GM19395 (cell line): ENCODE measurements around the gene NPIPB6.
"Not testable (repeated sequence)": the region's sequence is repeated elsewhere in the genome, so short reads cannot be mapped to it uniquely, and the experiment has no call there.

Experiments
- ATAC-seq: cut with Tn5 transposase; IDR thresholded peaks from one replicate; pipeline ENCODE4 v1.9.1; 2021; ENCODE audit warnings: mild to moderate bottlenecking, moderate library complexity; ENCODE audit not compliant: unreplicated experiment

The NPIPB6 gene

DNA sequence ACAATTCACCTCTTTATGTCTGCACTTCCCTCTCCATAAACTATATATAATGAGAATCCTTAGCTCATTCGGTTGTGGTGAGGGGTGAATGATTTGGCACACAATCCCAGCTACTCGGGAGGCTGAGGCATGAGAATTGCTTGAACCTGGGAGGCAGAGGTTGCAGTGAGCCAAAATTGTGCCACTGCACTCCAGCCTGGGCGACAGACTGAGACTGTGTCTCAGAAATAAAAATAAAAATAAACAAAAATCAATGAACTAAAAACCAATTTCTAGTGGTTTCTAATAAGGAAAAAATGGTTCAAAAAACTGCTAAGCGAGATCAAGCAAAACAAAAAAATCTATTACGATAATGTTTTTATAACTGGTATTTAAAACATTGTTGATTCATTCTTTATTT is at the start of gene NPIPB6:
Gene NPIPB6, minus strand, starts transcription at position 101 of the 400 bp plus-strand sequence. CDS start 686 bp downstream, outside the sequence.
- not testable (repeated sequence) for ATAC-seq

DNA sequence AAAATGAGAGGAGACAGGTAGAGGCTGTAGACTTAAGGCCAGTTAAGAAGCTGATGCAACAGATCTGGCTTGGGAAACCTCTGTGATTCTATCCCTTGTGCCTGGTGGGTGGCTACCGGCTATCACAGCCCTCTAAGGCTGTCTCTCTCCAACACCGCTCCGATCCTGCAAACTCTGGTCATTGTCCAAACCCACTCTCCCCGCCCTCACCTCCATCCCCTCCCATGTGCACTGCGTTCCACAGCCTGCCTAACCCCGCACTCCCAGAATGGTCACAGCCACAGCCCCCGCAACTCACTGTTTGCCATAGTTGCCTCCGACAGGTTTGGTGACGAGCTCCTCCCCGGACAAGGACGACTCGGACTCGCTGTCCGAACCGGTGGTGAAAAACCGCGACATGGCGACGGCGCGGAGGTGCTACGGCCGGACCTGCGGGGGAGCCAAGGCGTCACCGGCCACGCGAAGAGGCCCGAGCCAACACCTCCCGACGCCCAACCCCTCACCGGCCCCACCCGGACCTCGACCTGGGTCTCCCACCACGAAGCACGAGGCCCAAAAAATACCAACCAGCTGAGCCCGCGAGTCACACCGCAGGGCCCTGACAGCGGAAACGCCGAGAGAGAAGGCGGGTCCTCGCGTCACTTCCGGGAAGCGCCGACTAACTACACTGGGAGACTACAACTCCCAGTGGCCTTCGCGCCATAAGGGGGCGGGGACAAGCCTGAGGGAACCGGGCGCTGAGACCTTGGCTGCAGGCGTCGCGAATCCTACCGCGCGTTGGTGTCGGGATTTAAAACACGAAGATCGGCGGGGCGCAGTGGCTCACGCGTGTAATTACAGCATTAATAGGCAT is 40.1 kb upstream of the NPIPB6 start, which contains the start of gene EIF3CL:
Gene EIF3CL, minus strand, starts transcription at position 622 of the 853 bp plus-strand sequence. Its CDS starts 223 bp downstream, at position 399.
- peak; percentile 98 for ATAC-seq

DNA sequence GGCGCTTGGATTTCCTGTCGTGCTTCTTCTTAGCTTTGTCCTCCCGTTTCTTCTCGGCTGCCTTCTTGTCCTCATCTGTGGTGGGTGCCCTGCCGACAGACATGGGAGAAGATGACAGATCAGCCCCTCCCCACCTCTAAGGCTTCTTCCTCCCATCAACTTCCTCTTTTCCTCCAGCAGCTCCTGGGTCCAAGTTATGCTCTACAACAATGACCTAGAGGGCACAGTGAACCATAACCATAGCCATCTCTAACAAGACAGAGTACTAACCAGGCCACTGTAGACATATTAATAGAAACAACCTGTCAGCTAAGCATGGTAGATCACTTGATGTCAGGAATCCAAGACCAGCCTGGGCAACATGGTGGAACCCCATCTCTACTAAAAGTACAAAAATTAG is 28.7 kb upstream of the NPIPB6 start:
- ATAC-seq = not testable (repeated sequence)

DNA sequence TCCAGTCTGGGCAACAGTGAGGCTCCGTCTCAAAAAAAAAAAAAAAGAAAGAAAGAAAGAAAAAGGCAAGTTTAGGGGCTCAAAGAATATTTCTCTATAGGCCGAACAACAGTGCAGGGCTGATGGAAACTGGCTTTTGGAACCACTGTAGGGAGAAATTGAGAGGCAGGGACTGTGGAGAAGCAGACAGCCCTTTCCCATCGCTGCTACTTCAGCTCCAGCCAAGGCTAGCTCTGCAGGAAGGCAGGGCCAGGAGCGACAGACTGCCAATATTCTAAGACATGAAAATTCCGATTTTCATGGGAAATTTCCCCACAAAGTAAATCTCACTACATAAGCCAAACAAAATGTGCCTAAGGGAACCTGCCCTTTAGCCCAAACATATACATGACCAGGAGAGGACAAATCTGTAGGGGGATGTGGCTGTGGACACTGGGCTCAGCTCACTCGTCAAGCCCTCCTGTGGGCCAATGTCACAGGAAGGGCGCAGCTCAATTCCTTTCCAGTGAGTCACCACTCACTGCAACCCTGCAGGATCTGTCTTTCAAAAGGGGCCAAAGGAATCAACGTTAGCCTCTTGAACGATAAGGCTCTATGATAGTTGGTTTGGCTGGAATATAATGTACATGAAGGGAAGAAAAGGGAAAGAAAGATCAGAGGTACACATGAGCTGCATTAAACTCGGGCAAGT is 19.0 kb upstream of the NPIPB6 start:
- not testable (repeated sequence) for ATAC-seq

DNA sequence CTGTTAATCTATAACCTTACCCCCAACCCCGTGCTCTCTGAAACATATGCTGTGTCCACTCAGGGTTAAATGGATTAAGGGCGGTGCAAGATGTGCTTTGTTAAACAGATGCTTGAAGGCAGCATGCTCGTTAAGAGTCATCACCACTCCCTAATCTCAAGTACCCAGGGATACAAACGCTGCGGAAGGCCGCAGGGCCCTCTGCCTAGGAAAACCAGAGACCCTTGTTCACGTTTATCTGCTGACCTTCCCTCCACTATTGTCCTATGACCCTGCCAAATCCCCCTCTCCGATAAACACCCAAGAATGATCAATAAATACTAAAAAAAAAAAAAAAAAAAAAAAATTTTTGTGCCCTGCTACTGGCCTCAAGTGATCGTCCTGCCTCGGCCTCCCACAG is 14.5 kb upstream of the NPIPB6 start:
- ATAC-seq = not testable (repeated sequence)

DNA sequence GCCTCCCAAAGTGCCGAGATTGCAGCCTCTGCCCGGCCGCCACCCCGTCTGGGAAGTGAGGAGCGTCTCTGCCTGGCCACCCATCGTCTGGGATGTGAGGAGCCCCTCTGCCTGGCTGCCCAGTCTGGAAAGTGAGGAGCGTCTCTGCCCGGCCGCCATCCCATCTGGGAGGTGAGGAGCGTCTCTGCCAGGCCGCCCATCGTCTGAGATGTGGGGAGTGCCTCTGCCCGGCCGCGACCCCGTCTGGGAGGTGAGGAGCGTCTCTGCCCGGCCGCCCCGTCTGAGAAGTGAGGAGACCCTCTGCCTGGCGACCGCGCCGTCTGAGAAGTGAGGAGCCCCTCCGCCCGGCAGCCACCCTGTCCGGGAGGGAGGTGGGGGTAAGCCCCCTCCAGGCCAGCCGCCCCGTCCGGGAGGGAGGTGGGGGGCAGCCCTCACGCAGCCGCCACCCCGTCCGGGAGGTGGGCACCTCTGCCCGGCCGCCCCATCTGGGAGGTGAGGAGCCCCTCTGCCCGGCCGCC is 13.9 kb upstream of the NPIPB6 start:
- not testable (repeated sequence) for ATAC-seq

DNA sequence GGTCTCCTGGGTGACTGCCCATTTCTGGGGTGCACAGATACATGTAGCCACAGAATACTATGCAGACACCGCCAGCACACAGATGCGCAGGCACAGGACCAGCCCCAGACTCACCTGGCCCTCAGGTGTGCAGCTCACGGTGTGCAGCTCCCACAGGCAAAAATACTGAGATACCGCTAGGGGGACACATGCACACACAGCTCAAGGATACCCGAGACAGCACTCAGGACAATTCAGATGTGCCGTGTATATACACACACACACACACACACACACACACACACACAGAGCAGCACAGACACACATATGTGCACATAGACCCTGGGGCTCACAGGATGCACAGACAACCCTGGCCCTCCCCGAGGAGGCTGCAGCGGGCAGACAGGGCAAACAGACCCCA is 11.8 kb upstream of the NPIPB6 start:
- not testable (repeated sequence) for ATAC-seq

DNA sequence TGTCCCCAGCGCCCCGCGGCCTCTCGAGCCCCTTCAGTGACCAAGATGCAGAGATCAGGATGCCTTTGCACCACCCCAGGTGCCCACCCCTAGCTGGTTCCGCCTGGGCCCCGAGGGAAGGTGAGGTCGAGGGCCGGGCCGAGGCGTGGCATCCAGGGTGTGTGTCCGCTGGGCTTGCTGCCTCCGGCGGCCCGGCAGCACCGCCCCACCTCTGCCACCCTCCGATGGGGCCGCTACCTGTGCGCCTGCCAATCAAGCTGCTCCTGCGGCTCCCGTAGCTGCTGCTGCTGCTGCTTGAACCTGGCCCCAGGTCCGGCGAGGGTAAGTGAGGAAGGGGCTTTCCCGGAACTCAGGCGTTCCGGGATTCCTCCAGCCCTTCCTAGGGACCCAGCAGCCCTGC is 11.0 kb upstream of the NPIPB6 start:
- not testable (repeated sequence) for ATAC-seq

DNA sequence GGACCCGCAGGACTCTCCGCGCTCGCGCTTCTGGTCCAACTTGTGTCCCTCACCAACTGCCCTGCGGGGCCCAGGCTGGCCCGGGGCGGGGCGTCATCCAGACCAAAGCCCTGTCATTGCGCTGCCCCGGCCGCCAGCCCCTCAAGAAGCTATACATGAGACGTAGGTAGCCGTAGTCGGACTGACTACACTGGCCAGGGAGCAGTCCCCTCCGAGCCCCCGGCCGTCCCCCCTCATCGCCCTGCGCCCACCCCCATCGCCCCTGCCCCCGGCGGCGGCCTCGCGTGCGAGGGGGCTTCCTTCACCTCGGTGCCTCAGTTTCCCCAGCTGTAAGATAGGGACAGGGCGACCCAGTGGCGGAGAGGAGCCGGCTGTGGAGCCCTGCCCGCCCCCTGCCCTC is 4.6 kb upstream of the NPIPB6 start:
- not testable (repeated sequence) for ATAC-seq

DNA sequence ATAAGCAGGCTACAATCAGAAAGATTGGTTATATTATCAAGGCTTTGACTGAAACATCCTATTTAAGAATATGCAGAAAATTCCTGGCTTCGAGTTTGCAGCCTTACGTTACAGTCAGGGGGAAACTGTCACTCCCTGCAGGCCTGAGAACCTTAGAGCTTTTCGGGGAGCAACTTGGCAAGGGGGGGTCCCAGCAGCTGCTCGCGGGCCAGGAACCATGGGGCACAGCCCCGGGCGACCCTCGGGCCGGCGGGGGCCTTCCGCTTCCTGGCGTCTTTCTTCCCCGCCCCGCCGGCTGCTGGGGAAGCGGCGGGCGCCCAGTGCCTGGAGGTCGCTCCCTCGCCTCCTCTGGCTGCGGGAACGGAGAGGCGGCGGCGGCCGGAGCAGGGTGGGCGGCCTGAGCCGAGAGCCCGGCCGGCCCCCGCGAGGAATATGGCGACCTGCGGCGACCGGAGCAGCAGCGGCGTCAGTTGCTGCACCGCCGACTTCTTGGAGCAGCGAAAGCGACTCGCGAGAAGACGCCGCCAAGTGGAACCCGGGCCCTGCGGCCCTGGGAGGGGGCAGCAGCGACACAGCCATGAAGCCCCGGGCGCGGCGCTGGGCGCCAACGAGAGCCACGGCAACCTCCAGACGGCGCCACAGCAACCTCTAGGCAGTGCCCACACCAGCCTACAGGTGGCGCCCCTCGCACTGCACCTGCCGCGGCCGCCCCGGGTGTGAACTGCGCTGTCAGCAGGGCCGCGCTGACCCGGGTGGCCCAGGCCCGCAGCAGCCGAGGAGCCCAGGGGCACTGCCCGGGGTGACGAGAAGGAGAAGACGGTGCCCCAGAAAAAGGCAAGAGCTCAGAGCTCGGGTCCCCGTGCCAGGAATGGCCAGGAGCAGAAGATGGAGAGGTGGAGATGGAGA is 1.2 kb upstream of the NPIPB6 start:
- ATAC-seq = peak; percentile 76

DNA sequence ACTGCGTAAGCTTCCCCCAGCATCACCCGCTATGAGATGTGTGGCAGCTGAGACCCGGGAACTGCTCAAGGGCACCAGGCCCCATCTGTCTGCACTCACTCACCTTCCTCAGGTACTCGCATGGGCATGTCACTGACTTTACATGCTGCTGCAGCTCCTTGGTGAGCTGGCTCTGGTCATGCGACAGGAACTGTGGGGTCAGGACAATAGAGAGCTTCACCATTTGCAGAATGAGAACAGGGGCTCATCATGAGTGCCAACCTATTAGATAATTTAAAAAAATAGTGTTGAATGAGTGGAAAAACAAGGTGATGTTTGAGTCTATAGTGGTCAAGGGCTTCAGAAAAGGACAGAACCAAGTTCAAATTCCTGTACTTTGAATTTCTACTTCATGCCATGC is 708 bp downstream of the NPIPB6 start:
- ATAC-seq = not testable (repeated sequence)

DNA sequence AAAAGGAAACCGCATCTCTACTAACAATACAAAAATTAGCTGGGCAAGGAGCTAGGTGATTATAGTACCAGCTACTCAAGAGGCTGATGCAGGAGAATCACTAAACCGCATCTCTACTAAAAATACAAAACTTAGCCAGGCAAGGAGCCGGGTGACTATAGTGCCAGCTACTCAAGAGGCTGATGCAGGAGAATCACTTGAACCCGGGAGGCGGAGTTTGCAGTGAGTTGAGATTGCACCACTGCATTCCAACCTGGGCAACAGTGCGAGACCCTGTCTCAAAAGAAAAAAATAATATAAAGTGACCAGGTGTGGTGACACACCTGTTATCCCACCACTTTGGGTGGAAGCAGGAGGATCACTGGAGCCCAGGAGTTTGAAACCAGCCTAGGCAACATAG is 25.1 kb downstream of the NPIPB6 start:
- ATAC-seq = not testable (repeated sequence)

DNA sequence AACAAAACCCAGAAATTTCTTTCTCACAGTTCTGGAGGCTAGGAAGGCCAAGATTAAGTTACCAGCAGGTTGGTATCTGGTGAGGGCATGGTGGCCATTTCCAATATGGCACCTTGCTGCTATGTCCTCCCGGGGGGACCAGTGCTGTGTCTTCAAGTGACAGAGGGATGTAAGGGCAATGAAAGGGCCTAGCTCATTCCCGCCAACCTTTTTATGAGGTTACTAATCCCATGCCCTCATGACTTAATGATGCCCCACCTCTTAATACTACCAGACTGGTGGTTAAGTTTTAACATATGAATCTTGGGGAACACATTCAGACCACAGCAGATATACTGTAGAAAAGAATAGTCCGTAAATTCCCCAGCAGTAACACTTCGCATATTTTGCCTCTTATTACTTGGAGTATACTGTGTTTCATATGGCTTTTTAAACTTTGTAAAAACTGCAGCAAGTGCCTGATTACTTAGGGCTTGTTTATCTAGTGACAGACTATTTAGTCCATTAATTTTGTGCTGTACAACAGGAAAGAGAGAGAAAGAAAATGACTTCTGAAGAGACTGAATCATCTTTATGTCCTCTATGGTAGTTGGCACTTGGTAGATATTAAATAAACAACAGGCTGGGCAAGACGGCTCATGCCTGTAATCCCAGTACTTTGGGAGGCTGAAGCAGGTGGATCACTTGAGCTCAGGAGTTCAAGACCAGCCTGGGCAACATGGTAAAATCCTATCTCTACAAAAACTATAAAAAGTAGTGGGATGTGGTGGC is 26.2 kb downstream of the NPIPB6 start:
- ATAC-seq = not testable (repeated sequence)

DNA sequence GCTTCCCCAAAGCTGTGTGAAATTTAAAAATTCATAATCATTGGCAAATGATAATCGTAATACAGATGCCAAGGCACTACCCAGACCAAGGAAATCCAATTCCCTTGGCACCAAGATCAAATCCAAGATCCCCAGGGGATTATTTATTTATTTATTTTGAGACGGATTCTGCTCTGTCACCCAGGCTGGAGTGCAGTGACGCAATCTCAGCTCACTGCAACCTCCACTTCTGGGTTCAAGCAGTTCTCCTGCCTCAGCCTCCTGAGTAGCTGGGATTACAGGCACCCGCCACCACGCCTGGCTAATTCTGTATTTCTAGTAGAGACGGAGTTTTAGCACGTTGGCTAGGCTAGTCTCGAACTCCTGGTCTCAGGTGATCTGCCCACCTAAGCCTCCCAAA is 27.6 kb downstream of the NPIPB6 start:
- not testable (repeated sequence) for ATAC-seq

DNA sequence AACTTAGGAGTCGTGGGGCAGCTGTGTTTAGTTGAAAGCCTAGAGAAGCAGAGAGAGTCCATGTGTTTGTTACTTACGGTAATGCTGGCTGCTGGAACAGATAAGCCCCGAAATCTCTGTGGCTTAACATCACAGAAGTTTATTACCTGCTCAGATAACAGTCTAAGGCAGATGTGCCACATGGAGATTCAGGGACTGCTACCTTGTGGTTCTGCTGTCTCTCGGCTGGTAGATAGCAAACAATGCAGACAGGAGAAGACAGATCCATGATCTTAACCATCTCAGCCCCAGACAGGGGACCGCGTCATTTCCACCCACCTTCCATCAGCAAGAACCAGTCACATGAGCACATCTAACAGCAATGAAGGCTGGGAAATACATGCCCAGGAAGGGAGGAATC is 30.7 kb downstream of the NPIPB6 start:
- ATAC-seq = not testable (repeated sequence)

DNA sequence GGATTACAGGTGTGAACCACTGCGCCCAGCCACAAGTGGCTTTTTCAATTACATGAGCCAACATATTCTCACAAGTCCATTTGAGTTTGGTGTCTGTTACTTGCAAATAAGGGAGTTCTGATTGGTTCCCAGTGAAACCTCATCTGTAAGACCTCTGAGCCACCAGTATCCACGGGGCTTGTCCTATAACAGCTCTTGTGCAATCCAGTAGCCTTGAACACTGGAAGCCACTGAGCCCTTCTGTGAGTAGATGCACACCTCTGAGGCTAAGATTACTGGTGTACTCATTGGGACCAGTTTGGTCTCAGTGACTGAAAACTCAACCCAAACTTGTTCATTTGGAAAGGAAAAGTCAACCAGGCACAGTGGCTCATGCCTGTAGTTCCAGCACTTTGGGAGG is 32.3 kb downstream of the NPIPB6 start:
- ATAC-seq = not testable (repeated sequence)

DNA sequence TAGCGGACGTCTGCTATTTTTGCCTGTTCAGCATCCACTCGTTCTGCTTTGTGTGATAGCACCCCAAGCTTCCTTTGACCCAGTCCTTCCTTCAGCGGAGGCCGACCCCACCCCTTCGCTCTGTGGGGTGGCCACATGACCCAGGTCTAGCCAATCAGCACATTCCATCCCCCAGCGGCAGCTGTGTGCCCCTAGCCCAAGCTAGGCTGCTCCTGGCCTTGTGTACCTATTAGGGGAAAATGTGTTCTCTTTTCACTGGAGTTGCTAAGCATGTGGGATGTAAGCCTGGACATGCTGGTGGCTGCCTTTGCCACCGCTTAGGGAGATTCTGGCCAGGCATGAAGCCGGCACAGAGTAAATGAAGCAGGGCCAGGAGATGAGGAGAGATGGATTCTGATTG is 33.1 kb downstream of the NPIPB6 start:
- not testable (repeated sequence) for ATAC-seq

DNA sequence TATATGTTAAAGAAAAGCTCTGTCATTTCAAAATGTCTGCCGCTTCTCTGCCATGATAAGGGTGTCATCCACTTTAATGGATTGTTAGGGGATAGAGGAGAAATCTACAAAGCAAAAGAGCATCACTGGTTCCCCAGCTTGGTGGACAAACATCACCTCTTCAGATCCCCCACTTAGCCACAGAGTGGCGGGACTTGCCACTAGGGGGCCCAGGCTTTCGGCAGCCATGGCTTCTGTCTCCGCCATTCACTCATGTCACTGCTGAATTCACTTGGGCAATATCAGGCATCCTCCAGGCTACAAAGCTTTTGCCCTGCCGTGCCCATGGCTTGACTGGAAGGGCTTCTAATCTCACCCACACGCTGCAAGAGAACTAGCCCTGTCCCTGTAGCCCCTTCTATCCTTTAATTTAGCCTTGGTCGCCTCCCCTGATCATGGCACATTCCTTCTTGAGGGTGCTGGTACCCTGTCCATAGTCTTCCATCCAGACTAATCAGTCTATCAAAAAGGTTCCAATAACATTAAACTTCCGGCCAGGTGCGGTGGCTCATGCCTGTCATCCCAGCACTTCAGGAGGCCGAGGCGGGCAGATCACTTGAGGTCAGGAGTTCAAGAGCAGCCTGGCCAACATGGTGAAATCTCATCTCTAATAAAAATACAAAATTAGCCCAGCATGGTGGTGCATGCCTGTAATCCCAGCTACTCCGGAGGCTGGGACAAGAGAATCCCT is 36.3 kb downstream of the NPIPB6 start:
- ATAC-seq = no peak

DNA sequence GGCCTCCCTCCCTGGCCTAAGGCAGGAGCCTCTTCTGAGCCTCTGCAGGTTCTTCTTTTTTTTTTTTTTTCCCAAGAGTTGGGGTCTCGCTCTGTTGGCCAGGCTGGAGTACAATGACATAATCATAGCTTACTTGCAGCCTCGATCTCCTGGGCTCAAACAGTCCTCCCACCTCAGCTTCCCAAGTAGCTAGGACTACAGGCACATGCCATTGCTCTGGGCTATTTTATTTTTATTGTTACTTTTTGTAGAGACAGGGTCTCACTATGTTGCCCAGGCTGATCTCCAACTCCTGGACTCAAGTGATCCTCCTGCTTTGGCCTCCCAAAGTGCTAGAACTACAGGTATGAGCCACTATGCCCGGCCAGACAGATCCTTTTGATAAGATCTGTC is 38.4 kb downstream of the NPIPB6 start:
- ATAC-seq = no peak
